GM19463 (cell line): Measurements from ENCODE around the gene CTNNBL1.

ENCODE experiments used
- ATAC-seq: cut with Tn5 transposase; IDR thresholded peaks from one replicate; pipeline ENCODE4 v1.9.1; 2021; ENCODE audit warnings: mild to moderate bottlenecking, moderate library complexity; ENCODE audit not compliant: unreplicated experiment

CTNNBL1 gene

GRCh38 chr20:37808233-37809070 lies 114.6 kb downstream of the CTNNBL1 start:
- no peak for ATAC-seq

DNA sequence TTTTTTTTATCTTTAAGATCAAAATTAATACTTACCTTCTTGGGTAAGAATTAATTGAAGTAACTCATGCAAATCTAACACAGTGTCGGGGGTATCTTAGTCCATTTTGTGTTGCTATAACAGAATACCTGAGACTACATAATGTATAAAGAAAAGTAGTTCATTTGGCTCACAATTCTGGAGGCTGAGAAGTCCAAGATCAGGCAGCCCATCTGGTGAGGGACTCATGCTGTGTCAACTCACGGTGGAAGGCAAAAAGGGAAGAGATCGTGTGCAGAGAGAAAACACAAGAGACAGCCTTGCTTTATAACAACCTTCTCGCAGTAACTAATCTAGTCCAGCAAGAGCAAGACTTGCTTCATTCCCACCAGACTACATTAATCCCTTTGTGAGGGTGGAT lies 116.2 kb downstream of the CTNNBL1 start:
- ATAC-seq = no peak

GRCh38 chr20:37816003-37816402 lies 122.2 kb downstream of the CTNNBL1 start:
- ATAC-seq = no peak

- no peak for ATAC-seq
These were observed 122.9 kb downstream of the CTNNBL1 start for GRCh38 chr20:37816726-37817125.

DNA sequence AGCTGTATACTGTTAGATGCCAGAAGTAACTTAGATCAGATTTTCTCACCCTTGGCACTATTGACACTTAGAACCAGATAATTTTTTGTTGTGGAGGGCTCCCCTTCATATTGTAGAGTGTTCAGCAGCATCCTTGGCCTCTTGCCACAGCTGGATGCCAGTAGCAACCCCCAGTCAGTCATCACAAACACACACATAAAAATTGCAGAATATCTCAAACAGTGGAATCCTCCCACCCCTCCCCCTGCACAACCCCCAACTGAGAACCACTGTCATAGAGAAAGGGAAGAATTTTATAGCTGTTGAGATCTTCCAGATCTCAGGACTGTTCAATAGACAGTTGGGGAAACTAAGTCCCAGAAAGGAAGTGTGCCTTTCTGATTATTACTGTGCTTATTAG lies 127.9 kb downstream of the CTNNBL1 start:
- no peak for ATAC-seq

GRCh38 chr20:37822141-37822601 lies 128.3 kb downstream of the CTNNBL1 start:
- ATAC-seq = no peak

DNA sequence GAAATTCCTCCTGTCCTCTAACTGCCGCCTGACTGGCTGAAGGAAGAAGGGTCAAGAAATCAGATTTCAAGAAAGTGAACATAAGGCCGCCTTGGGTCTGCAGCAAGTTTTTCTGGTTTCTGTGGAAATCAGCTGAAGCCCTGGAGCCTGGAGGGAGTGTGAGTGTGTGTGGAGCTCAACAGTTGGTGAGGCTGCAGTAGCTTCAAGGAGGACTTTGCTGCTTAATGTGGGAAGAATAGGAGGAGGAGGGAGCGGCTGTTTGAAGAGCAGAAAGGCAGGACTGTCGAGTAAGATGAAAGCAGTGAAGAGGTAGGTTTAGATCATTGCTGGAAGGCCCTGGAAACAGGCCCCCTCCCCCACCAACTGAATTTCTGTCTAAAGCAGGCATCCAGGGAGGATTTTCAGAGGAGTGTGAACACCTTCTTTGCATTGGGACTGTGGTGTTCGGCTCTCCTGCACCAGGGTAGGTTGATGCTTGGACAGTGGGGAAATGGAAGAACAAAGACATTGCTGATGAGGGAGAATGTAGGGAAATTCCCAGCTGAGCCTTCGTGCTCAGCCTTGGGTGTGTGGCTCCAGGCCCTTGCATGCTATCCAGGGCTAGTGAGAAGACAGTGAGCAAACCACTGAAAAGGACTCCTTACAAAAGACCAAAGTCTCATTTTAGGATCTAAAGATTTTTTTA lies 129.6 kb downstream of the CTNNBL1 start:
- ATAC-seq = no peak

DNA sequence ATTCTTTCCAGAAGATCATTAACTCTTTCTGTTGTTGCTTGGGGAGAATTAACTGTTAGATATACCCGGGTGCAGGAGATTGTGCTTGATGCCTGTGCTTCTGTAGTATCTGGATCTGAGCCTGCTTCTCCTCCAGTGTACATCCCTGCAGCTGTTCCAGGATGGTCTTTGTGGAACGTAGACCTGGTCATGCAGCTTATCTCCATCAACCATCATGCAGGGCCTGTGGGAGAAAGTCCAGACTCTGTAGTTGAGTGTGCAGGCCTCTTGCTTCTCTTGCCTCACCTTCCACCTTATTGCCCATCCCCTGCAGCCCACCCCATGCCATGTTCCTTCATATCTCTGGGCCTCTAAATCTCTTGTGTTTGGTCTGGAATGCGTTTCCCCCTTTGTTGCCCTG lies 133.8 kb downstream of the CTNNBL1 start:
- no peak for ATAC-seq

- ATAC-seq = no peak
These were observed 134.9 kb downstream of the CTNNBL1 start for GRCh38 chr20:37828684-37829083.

GRCh38 chr20:37829128-37829527 lies 135.3 kb downstream of the CTNNBL1 start:
- no peak for ATAC-seq

DNA sequence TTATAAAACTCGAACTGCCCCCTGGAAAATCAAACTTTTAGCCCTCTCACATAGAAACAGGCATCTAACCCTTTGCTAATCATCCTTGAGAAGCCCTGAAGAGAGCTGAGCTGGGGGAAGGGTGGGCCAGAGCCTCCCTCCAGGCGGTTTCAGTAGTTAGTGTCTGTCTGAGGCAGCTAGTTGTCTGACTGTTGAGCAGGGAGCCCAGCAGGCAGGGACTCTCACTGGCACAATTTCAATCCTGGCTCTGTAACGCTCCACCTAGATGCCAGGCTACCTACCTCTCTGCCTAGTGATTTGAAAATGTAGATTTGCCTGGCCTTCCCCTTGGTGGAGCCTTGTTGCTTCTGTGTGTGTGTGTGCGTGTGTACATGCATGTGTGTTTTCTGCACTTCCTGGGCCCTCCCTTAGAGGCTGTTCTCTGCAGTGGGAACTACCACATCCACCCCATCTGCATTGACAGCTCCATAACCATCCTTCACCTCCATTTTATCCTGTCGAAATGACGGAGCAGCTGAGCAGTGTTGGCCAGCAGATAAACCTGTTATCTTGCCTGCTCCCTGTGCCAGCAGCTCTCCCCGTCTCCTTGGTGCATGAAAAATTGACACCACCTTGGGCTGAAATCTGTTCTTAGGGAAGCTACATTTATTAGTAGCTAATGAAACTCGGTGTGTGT lies 139.5 kb downstream of the CTNNBL1 start:
- ATAC-seq = no peak

DNA sequence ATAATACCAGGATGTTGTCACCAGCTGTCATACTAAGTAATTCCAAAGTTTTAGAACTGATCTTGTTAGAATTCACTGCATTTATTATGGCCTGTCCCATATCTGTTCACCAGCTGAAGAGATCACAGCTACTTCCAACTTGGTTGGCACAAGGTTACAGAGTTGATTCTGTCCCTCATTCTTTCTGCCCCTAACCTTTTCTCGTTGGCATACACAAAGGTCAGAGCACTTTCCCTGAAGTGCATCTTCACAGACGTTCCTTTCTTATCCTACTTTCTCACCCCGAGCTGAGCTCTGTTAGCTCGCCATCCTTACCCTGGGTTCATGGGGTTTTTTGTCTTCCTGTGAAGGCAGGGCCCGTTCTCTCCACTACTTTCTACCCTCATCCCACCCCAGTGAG lies 143.1 kb downstream of the CTNNBL1 start:
- ATAC-seq = no peak

DNA sequence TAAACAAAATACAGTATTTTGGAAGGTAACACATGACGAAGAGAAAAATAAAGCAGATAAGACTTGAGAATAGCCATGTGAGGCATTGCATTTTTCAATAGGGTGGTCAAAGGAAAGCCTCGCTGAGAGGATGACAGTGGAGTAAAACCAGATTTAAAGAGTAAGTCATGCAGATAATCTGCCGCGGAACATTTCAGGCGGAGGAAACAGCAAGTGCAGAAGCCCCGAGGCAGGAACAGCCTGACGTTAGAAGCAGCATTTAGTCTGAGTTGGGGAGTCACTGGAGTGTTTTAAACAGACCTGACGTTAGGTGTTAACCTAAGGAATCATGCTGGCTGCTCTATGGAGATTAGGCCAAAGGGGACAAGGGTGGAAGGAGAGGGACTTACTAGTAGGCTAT lies 144.1 kb downstream of the CTNNBL1 start:
- ATAC-seq = no peak

GRCh38 chr20:37838769-37839431 lies 145.1 kb downstream of the CTNNBL1 start:
- ATAC-seq = no peak

DNA sequence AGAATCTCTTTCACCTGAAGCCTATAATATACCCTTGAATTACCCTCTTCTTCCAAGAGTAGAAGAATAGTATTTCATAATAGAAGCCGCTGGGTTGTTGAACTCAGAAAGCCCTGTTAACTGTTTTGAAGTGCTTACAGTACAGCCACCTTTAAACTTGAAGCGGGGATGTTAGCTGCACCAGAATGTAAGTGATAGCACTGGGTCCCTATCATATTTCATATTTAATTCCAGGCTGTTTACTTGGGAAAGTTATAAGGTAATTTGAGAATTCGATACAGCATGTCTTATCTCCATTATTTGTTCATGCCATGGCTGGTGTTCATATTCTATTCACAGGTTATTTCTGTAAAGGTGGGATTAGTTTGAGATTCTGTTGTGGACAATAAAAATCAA lies 145.6 kb downstream of the CTNNBL1 start:
- no peak for ATAC-seq

DNA sequence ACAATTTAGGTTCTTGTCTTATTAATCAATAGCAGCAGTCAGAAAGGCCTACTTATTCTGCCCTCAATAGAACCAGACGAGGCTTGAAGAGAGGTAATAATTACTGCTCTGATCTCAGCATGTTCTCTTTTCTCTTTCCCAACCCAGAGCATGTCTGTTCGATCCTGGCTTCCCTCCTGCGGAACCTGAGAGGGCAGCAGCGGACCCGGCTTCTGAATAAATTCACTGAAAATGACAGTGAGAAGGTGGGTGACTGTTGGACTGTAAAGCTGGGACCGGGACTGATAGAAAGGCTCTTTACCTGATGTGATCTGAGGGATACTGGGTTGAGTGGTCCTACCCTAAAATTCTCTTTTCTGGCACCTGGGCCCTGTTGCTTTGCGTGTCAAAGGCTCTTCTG lies 146.1 kb downstream of the CTNNBL1 start:
- no peak for ATAC-seq

- no peak for ATAC-seq
These were observed 147.6 kb downstream of the CTNNBL1 start for GRCh38 chr20:37841389-37841788.

DNA sequence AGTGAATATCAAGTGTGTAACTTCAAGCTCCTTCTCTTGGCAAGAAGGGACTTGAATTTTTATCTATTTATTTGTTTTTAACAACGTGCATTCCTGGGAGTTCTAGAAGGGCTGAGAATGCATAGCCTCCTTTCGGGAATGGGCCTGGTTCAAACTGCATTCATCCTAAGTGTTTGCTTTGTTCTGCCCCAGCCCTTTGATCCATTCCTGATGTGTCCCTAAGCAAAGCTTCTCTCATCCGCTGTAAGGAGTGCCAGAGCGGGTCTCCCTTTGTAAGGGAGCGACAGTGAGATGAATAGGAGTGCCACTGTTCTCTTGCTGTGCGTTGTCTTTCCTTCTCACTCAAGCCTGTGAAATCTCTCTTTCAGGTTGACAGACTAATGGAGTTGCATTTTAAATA lies 148.1 kb downstream of the CTNNBL1 start:
- no peak for ATAC-seq

GRCh38 chr20:37845241-37845681 lies 151.4 kb downstream of the CTNNBL1 start:
- no peak for ATAC-seq

DNA sequence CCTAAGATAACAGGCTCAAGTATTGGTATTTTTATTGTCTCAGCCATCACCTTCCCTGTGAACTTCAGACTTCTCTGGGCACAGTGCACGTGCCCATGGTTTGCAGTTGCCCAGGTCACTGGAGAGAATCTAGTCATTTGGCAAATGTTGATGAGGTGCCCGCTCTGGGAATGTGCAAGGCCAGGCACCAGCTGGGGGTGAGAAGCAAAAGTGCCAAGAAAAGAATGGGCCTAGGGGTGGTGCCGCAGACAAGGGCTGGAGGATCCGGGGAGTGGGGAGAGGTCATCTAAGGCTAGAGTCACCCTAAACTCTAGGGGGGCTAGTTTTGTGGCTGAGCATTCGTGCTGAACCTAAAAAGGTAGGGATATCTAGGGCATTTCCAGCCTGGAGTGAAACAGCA lies 152.0 kb downstream of the CTNNBL1 start:
- ATAC-seq = no peak

DNA sequence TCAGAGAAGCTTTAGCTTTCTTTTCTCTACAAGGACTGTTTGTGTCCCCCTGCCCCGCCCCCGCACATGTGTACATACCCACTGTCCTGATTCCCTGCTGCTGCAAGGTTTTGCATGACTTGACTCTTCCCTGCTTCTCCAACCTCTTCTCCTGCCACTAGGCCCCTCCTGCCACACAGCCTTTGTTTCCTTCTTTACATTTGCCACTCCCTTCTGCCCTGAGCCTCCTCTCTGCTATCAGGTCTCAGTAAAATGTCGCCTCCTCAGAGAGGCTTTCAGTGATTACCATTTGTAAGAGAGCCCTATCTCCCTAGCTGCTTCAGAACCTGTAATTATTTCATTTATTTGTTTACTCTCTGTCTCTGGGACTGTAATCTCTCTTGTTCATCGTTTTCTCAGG lies 152.7 kb downstream of the CTNNBL1 start:
- no peak for ATAC-seq
